Measurements from ENCODE around the gene SCIMP. TPM values are rescaled to one million over a fixed set of nuclear protein-coding genes. Genes with fewer than 3 reads are reported as not detected.

Gene SCIMP
- total RNA-seq (1 to 10 TPM in 6 of 7 donors, under 1 TPM in 1; 0.60 to 3.6 (median 1.3) TPM), polyA plus RNA-seq (1 to 10 TPM in 1 of 2 donors, under 1 TPM in 1; 0.45 to 8.3 TPM)
- long read RNA-seq, donor 1, partial matches to known transcripts: 0 of 2 reads
- long read RNA-seq, donor 1, other reads (novel, unspliced or antisense): 1 of 2 reads
- long read RNA-seq, donor 2, partial matches to known transcripts: 144 of 153 reads
- long read RNA-seq, donor 2, other reads (novel, unspliced or antisense): 9 of 153 reads
- long read RNA-seq, donor 3, partial matches to known transcripts: 1 of 4 reads
- long read RNA-seq, donor 3, other reads (novel, unspliced or antisense): 2 of 4 reads

- no peaks in the 10 kb centered on the region for H3K9me3 ChIP-seq
- H3K27ac ChIP-seq: no peak within 1 kb of the TSS
- no peak for DNase-seq
- TF ChIP-seq CTCF (IDR thresholded peaks at IDR 0.05): no peak
- TF ChIP-seq EP300 (IDR thresholded peaks at IDR 0.05): no peak
- no peak for TF ChIP-seq POLR2A (IDR thresholded peaks at IDR 0.05)
- no peaks in the 10 kb centered on the region for H3K27me3 ChIP-seq
- no peaks in the 10 kb centered on the region for H3K4me1 ChIP-seq (ENCODE audit: insufficient read depth)
- H3K4me3 ChIP-seq: no peak within 1 kb of the TSS
- 89 to 90% (median 89%) methylated on average over 19 of the region's 19 CpGs for WGBS, 3 donors
- intact Hi-C loops (cut with DNase I): no loop called here
- H3K36me3 ChIP-seq: no peaks in the 10 kb centered on the region
Measured at GRCh38 chr17:5234645-5235576, at the start of gene SCIMP. SCIMP (minus strand) TSS chr17:5234860; CDS start chr17:5234755, 105 bp downstream.

DNA sequence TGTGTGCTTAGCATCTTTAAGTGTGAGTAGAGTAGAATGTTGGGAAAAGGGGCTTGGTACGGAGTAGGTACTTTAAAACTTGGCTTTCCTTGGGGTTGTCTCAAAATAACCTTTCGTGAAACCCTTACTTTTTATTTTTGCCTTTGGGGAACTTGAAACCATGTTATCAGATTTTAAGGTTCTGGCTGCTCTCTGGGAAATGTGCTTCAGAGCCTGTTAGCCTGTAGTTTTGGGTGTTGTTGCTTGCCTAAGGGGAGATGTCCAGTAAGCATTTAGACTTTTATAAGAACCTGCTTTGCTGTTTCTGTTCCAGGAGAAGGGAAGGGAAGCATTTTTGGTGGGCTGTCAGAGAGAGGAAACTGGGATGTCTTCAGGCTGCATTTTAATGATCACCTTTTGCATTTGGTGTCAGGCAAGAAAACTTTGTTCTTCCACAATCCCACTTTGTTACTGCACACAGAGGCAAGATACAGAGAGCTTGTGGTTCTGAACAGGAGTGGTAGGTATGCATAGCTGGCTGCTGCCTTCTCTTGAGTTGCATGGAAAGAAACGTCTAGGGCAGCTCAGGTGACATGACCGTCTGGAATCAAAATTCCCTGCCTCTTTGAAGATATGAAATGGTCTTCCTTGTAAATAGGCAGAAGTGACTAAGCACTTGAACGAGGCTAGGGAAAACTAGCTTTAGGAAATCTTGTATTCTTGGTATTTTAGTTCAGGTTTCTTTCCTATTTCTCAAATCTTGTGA lies 49.1 kb upstream of the SCIMP start:
- intact Hi-C loops (cut with DNase I): no loop called here
- 44 to 49% (median 45%) methylated on average over 5 of the region's 5 CpGs for WGBS, 3 donors

DNA sequence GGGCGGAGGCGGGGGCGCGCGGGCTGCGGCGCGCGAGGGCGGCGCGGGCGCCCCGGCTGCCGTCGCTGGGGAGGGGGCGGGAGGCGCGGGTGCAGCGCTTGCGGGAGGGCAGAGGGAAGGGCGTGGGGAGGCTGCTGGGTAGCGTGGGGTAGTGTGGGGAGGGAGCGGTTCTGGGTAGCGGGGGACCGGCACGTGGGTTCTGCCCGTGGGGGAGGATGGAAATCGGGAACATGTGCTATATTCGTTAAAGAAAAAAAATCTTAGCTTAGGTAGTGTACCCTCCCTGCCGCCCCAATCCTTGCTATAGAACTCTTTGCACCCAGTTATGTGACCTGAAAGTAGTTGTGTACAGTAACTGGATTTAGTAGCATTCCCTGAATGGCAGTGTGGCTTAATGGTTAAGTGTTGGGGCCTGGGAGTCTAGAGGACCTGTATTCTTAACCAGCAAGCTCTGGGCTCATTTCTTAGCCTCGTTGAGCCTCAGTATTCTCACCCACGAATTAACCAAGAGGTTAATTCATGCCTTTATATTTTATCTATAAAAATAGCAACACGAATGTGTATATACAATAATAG lies 48.1 kb upstream of the SCIMP start:
- Histone ChIP-seq H3K4me1 (ENCODE audit: insufficient read depth) (peaks cover 6% of the 10 kb centered on the region), H3K36me3 (no peaks in the 10 kb centered on the region), H3K27ac (no peak overlapping the region), H3K9me3 (no peaks in the 10 kb centered on the region), H3K4me3 (peak overlapping the region; percentile 93), H3K27me3 (no peaks in the 10 kb centered on the region)
- WGBS, 3 donors: 1 to 4% (median 2%) methylated on average over 23 to 34 of the region's 34 CpGs
- no peak for TF ChIP-seq POLR2A (IDR thresholded peaks at IDR 0.05)
- TF ChIP-seq EP300 (IDR thresholded peaks at IDR 0.05): no peak
- no peak for TF ChIP-seq CTCF (IDR thresholded peaks at IDR 0.05)
- intact Hi-C loops (cut with DNase I): no loop called here
- peak; percentile 21 to 60 (median 43) for DNase-seq

More for the DNA sequence above, 49.1 kb upstream of the SCIMP start:
- Histone ChIP-seq H3K9me3 (no peaks in the 10 kb centered on the region), H3K27ac (no peak overlapping the region), H3K36me3 (no peaks in the 10 kb centered on the region), H3K27me3 (no peaks in the 10 kb centered on the region), H3K4me3 (no peak overlapping the region), H3K4me1 (ENCODE audit: insufficient read depth) (peaks cover 8% of the 10 kb centered on the region)
- TF ChIP-seq POLR2A (IDR thresholded peaks at IDR 0.05): no peak
- TF ChIP-seq CTCF (IDR thresholded peaks at IDR 0.05): no peak
- no peak for TF ChIP-seq EP300 (IDR thresholded peaks at IDR 0.05)
- DNase-seq: no peak

Data from ovary (tissue), 10 donors.